Measurements from ENCODE around the gene SUMO3. TPM values are rescaled to one million over a fixed set of nuclear protein-coding genes. Genes with fewer than 3 reads are reported as not detected.
A peak's percentile ranks its signal among the peaks of the same experiment; 100 is the strongest.

Gene SUMO3
- polyA plus RNA-seq, 4 donors, result 70.8 to 105 (median 77.3) TPM

- H3K4me1 ChIP-seq (ENCODE audit: control insufficient read depth in 3 of 3, insufficient read depth in 2 of 3, low read depth in 1 of 3, low read length in 2 of 3), result peaks cover 0 to 9% (median 3%) of the 10 kb centered on the region in 3 donors
Measured at GRCh38 chr21:44779417-44780136, 38.3 kb downstream of the SUMO3 start.

GRCh38 chr21:44778983-44779382 is 38.9 kb downstream of the SUMO3 start:
- no peak for FAIRE-seq
- WGBS, 3 donors, result 88 to 95% (median 89%) methylated on average over 6 of the region's 6 CpGs

More at GRCh38 chr21:44779417-44780136, 38.3 kb downstream of the SUMO3 start:
- Histone ChIP-seq H3K9me3 (ENCODE audit: control insufficient read depth in 2 of 2, insufficient read depth in 1 of 2, low read depth in 1 of 2, low read length in 1 of 2) (no peaks in the 10 kb centered on the region), H3K27ac (ENCODE audit: low read depth in 1 of 3, low read length in 2 of 3) (no peak overlapping the region), H3K36me3 (ENCODE audit: control insufficient read depth in 3 of 3, insufficient read depth in 2 of 3, low read depth in 1 of 3, low read length in 3 of 3) (peaks cover 3 to 28% (median 6%) of the 10 kb centered on the region in 3 donors), H3K4me3 (ENCODE audit: low read depth in 1 of 3, low read length in 3 of 3) (no peak overlapping the region), H3K27me3 (ENCODE audit: control insufficient read depth in 3 of 3, insufficient read depth in 3 of 3, low read length in 3 of 3) (no peaks in the 10 kb centered on the region)
- WGBS, 3 donors, result 80 to 88% (median 82%) methylated on average over 15 to 17 of the region's 17 CpGs
- no peak for DNase-seq
- FAIRE-seq, result no peak

GRCh38 chr21:44778499-44778911 is 39.4 kb downstream of the SUMO3 start:
- no peaks in the 10 kb centered on the region for H3K9me3 ChIP-seq (ENCODE audit: control insufficient read depth in 2 of 2, insufficient read depth in 1 of 2, low read depth in 1 of 2, low read length in 1 of 2)
- H3K36me3 ChIP-seq (ENCODE audit: control insufficient read depth in 3 of 3, insufficient read depth in 2 of 3, low read depth in 1 of 3, low read length in 3 of 3), result peaks cover 6 to 25% (median 10%) of the 10 kb centered on the region in 3 donors
- WGBS, 3 donors, result 19 to 64% (median 39%) methylated on average over 8 of the region's 8 CpGs
- H3K4me1 ChIP-seq (ENCODE audit: control insufficient read depth in 3 of 3, insufficient read depth in 2 of 3, low read depth in 1 of 3, low read length in 2 of 3), result peaks cover 0 to 9% (median 3%) of the 10 kb centered on the region in 3 donors
- no peak overlapping the region for H3K4me3 ChIP-seq (ENCODE audit: low read depth in 1 of 3, low read length in 3 of 3)
- peak; percentile 75 to 88 for DNase-seq
- FAIRE-seq, result no peak
- H3K27me3 ChIP-seq (ENCODE audit: control insufficient read depth in 3 of 3, insufficient read depth in 3 of 3, low read length in 3 of 3), result no peaks in the 10 kb centered on the region
- H3K27ac ChIP-seq (ENCODE audit: low read depth in 1 of 3, low read length in 2 of 3), result no peak overlapping the region

More at GRCh38 chr21:44778983-44779382, 38.9 kb downstream of the SUMO3 start:
- H3K4me1 ChIP-seq (ENCODE audit: control insufficient read depth in 3 of 3, insufficient read depth in 2 of 3, low read depth in 1 of 3, low read length in 2 of 3), result peaks cover 0 to 9% (median 3%) of the 10 kb centered on the region in 3 donors
- H3K27ac ChIP-seq (ENCODE audit: low read depth in 1 of 3, low read length in 2 of 3), result no peak overlapping the region
- no peaks in the 10 kb centered on the region for H3K27me3 ChIP-seq (ENCODE audit: control insufficient read depth in 3 of 3, insufficient read depth in 3 of 3, low read length in 3 of 3)
- no peak overlapping the region for H3K4me3 ChIP-seq (ENCODE audit: low read depth in 1 of 3, low read length in 3 of 3)
- H3K36me3 ChIP-seq (ENCODE audit: control insufficient read depth in 3 of 3, insufficient read depth in 2 of 3, low read depth in 1 of 3, low read length in 3 of 3), result peaks cover 4 to 26% (median 8%) of the 10 kb centered on the region in 3 donors
- DNase-seq, result no peak
- H3K9me3 ChIP-seq (ENCODE audit: control insufficient read depth in 2 of 2, insufficient read depth in 1 of 2, low read depth in 1 of 2, low read length in 1 of 2), result no peaks in the 10 kb centered on the region

- no peaks in the 10 kb centered on the region for H3K9me3 ChIP-seq (ENCODE audit: control insufficient read depth in 2 of 2, insufficient read depth in 1 of 2, low read depth in 1 of 2, low read length in 1 of 2)
- 79 to 87% (median 86%) methylated on average over 5 of the region's 5 CpGs for WGBS, 3 donors
- no peak overlapping the region for H3K27ac ChIP-seq (ENCODE audit: low read depth in 1 of 3, low read length in 2 of 3)
- peaks cover 0 to 9% (median 3%) of the 10 kb centered on the region in 3 donors for H3K4me1 ChIP-seq (ENCODE audit: control insufficient read depth in 3 of 3, insufficient read depth in 2 of 3, low read depth in 1 of 3, low read length in 2 of 3)
- H3K36me3 ChIP-seq (ENCODE audit: control insufficient read depth in 3 of 3, insufficient read depth in 2 of 3, low read depth in 1 of 3, low read length in 3 of 3), result peaks cover 6 to 28% (median 14%) of the 10 kb centered on the region in 3 donors
- no peaks in the 10 kb centered on the region for H3K27me3 ChIP-seq (ENCODE audit: control insufficient read depth in 3 of 3, insufficient read depth in 3 of 3, low read length in 3 of 3)
- H3K4me3 ChIP-seq (ENCODE audit: low read depth in 1 of 3, low read length in 3 of 3), result no peak overlapping the region
- DNase-seq, result no peak
- FAIRE-seq, result no peak
Measured at GRCh38 chr21:44778094-44778493, 39.8 kb downstream of the SUMO3 start.

- H3K4me1 ChIP-seq (ENCODE audit: control insufficient read depth in 3 of 3, insufficient read depth in 2 of 3, low read depth in 1 of 3, low read length in 2 of 3), result peaks cover 0 to 9% (median 3%) of the 10 kb centered on the region in 3 donors
- DNase-seq, result no peak
- H3K27me3 ChIP-seq (ENCODE audit: control insufficient read depth in 3 of 3, insufficient read depth in 3 of 3, low read length in 3 of 3), result no peaks in the 10 kb centered on the region
- H3K4me3 ChIP-seq (ENCODE audit: low read depth in 1 of 3, low read length in 3 of 3), result no peak overlapping the region
- H3K9me3 ChIP-seq (ENCODE audit: control insufficient read depth in 2 of 2, insufficient read depth in 1 of 2, low read depth in 1 of 2, low read length in 1 of 2), result no peaks in the 10 kb centered on the region
- H3K27ac ChIP-seq (ENCODE audit: low read depth in 1 of 3, low read length in 2 of 3), result no peak overlapping the region
- H3K36me3 ChIP-seq (ENCODE audit: control insufficient read depth in 3 of 3, insufficient read depth in 2 of 3, low read depth in 1 of 3, low read length in 3 of 3), result peaks cover 13 to 48% (median 16%) of the 10 kb centered on the region in 3 donors
- FAIRE-seq, result no peak
- WGBS, 3 donors, result 93 to 96% (median 93%) methylated on average over 8 of the region's 8 CpGs
Measured at GRCh38 chr21:44774972-44775371, 42.9 kb downstream of the SUMO3 start.

- FAIRE-seq (no peak), DNase-seq (peak in 1 of 2 donors; percentile 30)
- H3K4me1 ChIP-seq (ENCODE audit: control insufficient read depth in 3 of 3, insufficient read depth in 2 of 3, low read depth in 1 of 3, low read length in 2 of 3), result peaks cover 0 to 4% (median 0%) of the 10 kb centered on the region in 3 donors
- 92 to 94% (median 94%) methylated on average over 20 of the region's 20 CpGs for WGBS, 3 donors
- H3K27ac ChIP-seq (ENCODE audit: low read depth in 1 of 3, low read length in 2 of 3), result peak overlapping the region in 1 of 3 donors; percentile 17
- H3K9me3 ChIP-seq (ENCODE audit: control insufficient read depth in 2 of 2, insufficient read depth in 1 of 2, low read depth in 1 of 2, low read length in 1 of 2), result no peaks in the 10 kb centered on the region
- no peak overlapping the region for H3K4me3 ChIP-seq (ENCODE audit: low read depth in 1 of 3, low read length in 3 of 3)
- H3K27me3 ChIP-seq (ENCODE audit: control insufficient read depth in 3 of 3, insufficient read depth in 3 of 3, low read length in 3 of 3), result no peaks in the 10 kb centered on the region
- peaks cover 13 to 58% (median 16%) of the 10 kb centered on the region in 3 donors for H3K36me3 ChIP-seq (ENCODE audit: control insufficient read depth in 3 of 3, insufficient read depth in 2 of 3, low read depth in 1 of 3, low read length in 3 of 3)
Measured at GRCh38 chr21:44773291-44773932, 44.5 kb downstream of the SUMO3 start.

GRCh38 chr21:44771896-44772525 is 45.9 kb downstream of the SUMO3 start:
- no peaks in the 10 kb centered on the region for H3K9me3 ChIP-seq (ENCODE audit: control insufficient read depth in 2 of 2, insufficient read depth in 1 of 2, low read depth in 1 of 2, low read length in 1 of 2)
- no peaks in the 10 kb centered on the region for H3K27me3 ChIP-seq (ENCODE audit: control insufficient read depth in 3 of 3, insufficient read depth in 3 of 3, low read length in 3 of 3)
- WGBS, 3 donors, result 93 to 96% (median 94%) methylated on average over 17 of the region's 17 CpGs
- H3K4me3 ChIP-seq (ENCODE audit: low read depth in 1 of 3, low read length in 3 of 3), result no peak overlapping the region
- no peaks in the 10 kb centered on the region for H3K4me1 ChIP-seq (ENCODE audit: control insufficient read depth in 3 of 3, insufficient read depth in 2 of 3, low read depth in 1 of 3, low read length in 2 of 3)
- no peak overlapping the region for H3K27ac ChIP-seq (ENCODE audit: low read depth in 1 of 3, low read length in 2 of 3)
- FAIRE-seq (no peak), DNase-seq (no peak)
- H3K36me3 ChIP-seq (ENCODE audit: control insufficient read depth in 3 of 3, insufficient read depth in 2 of 3, low read depth in 1 of 3, low read length in 3 of 3), result peaks cover 13 to 61% (median 16%) of the 10 kb centered on the region in 3 donors
